H9 (cell line): ENCODE data around the gene SNX22. TPM values are rescaled to one million over a fixed set of nuclear protein-coding genes. Genes with fewer than 3 reads are reported as not detected.
"Not testable (repeated sequence)": the region's sequence is repeated elsewhere in the genome, so short reads cannot be mapped to it uniquely, and the experiment has no call there.

Source experiments
- DNase-seq: peaks from one replicate; pipeline ENCODE4 v3.0.0-alpha.2; 2017
- H2AFZ ChIP-seq: one replicate; pipeline ENCODE4 v1.6.1; 2013; ENCODE audit warnings: mild to moderate bottlenecking, low read length, control low read depth, moderate library complexity
- H2AK5ac ChIP-seq: 2 replicates; pipeline ENCODE4 v1.6.1; 2013; ENCODE audit warnings: low read length, control low read depth, mixed read lengths; ENCODE audit not compliant: insufficient read length
- H2BK120ac ChIP-seq: one replicate; pipeline ENCODE4 v1.6.1; 2013; ENCODE audit warnings: low read depth, mild to moderate bottlenecking, low read length, control low read depth, inconsistent platforms; ENCODE audit not compliant: poor library complexity, severe bottlenecking
- H2BK12ac ChIP-seq: 2 replicates; pipeline ENCODE4 v1.6.1; 2013; ENCODE audit warnings: low read length, control low read depth, mixed read lengths, low read depth; ENCODE audit not compliant: insufficient read length
- H2BK15ac ChIP-seq: 2 replicates; pipeline ENCODE4 v1.6.1; 2013; ENCODE audit warnings: low read depth, low read length, control low read depth
- H2BK20ac ChIP-seq: one replicate; pipeline ENCODE4 v1.6.1; 2013; ENCODE audit warnings: low read depth, mild to moderate bottlenecking, low read length, control low read depth, inconsistent platforms; ENCODE audit not compliant: poor library complexity, severe bottlenecking
- H2BK5ac ChIP-seq: 2 replicates; pipeline ENCODE4 v1.6.1; 2013; ENCODE audit warnings: low read length, control low read depth, mixed read lengths; ENCODE audit not compliant: insufficient read length
- H3K14ac ChIP-seq: 2 replicates; pipeline ENCODE4 v1.6.1; 2013; ENCODE audit warnings: low read length, control low read depth; ENCODE audit not compliant: insufficient read depth
- H3K18ac ChIP-seq: 2 replicates; pipeline ENCODE4 v1.6.1; 2013; ENCODE audit warnings: low read depth, mild to moderate bottlenecking, mixed read lengths, low read length, control low read depth; ENCODE audit not compliant: insufficient read length
- H3K23ac ChIP-seq: 2 replicates; pipeline ENCODE4 v1.6.1; 2013; ENCODE audit warnings: low read length, control low read depth, mixed read lengths, low read depth; ENCODE audit not compliant: insufficient read length
- H3K23me2 ChIP-seq: 2 replicates; pipeline ENCODE4 v1.6.1; 2013; ENCODE audit warnings: low read depth, mild to moderate bottlenecking, mixed read lengths, low read length, control low read depth; ENCODE audit not compliant: insufficient read length, poor library complexity, severe bottlenecking
- H3K27ac ChIP-seq: 2 replicates; pipeline ENCODE4 v1.5.1; 2013; ENCODE audit warnings: low read length, control low read depth, mixed read lengths, low read depth; ENCODE audit not compliant: insufficient read length
- H3K27me3 ChIP-seq: 2 replicates; pipeline ENCODE4 v1.6.1; 2013; ENCODE audit warnings: low read length, control low read depth, inconsistent platforms; ENCODE audit not compliant: insufficient read depth
- H3K4ac ChIP-seq: 2 replicates; pipeline ENCODE4 v1.6.1; 2013; ENCODE audit warnings: low read depth, mild to moderate bottlenecking, control low read depth, inconsistent platforms, low read length, moderate library complexity
- H3K4me1 ChIP-seq: 2 replicates; pipeline ENCODE4 v1.6.1; 2013; ENCODE audit warnings: low read length, control low read depth, inconsistent platforms; ENCODE audit not compliant: insufficient read depth
- H3K4me2 ChIP-seq: 2 replicates; pipeline ENCODE4 v1.6.1; 2013; ENCODE audit warnings: low read length, control low read depth, mixed read lengths; ENCODE audit not compliant: insufficient read length, insufficient read depth
- H3K56ac ChIP-seq: 2 replicates; pipeline ENCODE4 v1.6.1; 2013; ENCODE audit warnings: low read depth, mild to moderate bottlenecking, mixed read lengths, low read length, control low read depth; ENCODE audit not compliant: insufficient read length
- H3K79me1 ChIP-seq: 2 replicates; pipeline ENCODE4 v1.6.1; 2013; ENCODE audit warnings: low read depth, mild to moderate bottlenecking, moderate library complexity, low read length, control low read depth, inconsistent platforms; ENCODE audit not compliant: insufficient read depth, poor library complexity, severe bottlenecking
- H3K79me2 ChIP-seq: 2 replicates; pipeline ENCODE4 v1.6.1; 2013; ENCODE audit warnings: low read length, control low read depth, inconsistent platforms; ENCODE audit not compliant: insufficient read depth
- H3K9ac ChIP-seq: 2 replicates; pipeline ENCODE4 v1.6.1; 2013; ENCODE audit warnings: low read length, control low read depth, mixed read lengths; ENCODE audit not compliant: insufficient read length; ENCODE audit errors: extremely low read depth
- H3K9me3 ChIP-seq: one replicate; pipeline ENCODE4 v1.6.1; 2013; ENCODE audit warnings: low read depth, low read length, inconsistent platforms; ENCODE audit not compliant: control insufficient read depth
- H3T11ph ChIP-seq: one replicate; pipeline ENCODE4 v1.6.1; 2013; ENCODE audit warnings: mild to moderate bottlenecking, low read length, control low read depth, inconsistent platforms
- H4K20me1 ChIP-seq: one replicate; pipeline ENCODE4 v1.6.1; 2013; ENCODE audit not compliant: control insufficient read depth, insufficient read length, insufficient read depth
- H4K5ac ChIP-seq: 2 replicates; pipeline ENCODE4 v1.6.1; 2013; ENCODE audit warnings: low read depth, mild to moderate bottlenecking, mixed read lengths, low read length, control low read depth; ENCODE audit not compliant: insufficient read length
- H4K8ac ChIP-seq: replicated peaks from 2 replicates; pipeline ENCODE4 v1.6.1; 2013; ENCODE audit warnings: low read length, control low read depth, mixed read lengths, low read depth; ENCODE audit not compliant: insufficient read length
- H4K91ac ChIP-seq: 2 replicates; pipeline ENCODE4 v1.6.1; 2013; ENCODE audit warnings: low read depth, mild to moderate bottlenecking, moderate library complexity, mixed read lengths, low read length, control low read depth; ENCODE audit not compliant: insufficient read length
- H3K27ac Mint-ChIP-seq, 3 experiments: 2 replicates in 2 of 3; 3 replicates in 1 of 3; pipeline ENCODE4 v1.8.0; 2020 to 2021; ENCODE audit warnings: mixed read lengths in 3 of 3, mild to moderate bottlenecking in 1 of 3, moderate library complexity in 1 of 3
- H3K27me3 Mint-ChIP-seq: 2 replicates; pipeline ENCODE4 v1.8.0; 2021; ENCODE audit warnings: low read depth, mild to moderate bottlenecking, moderate library complexity, mixed read lengths
- H3K36me3 Mint-ChIP-seq, 3 experiments: 2 replicates in 2 of 3; 3 replicates in 1 of 3; pipeline ENCODE4 v1.8.0; 2020 to 2021; ENCODE audit warnings: low read depth in 3 of 3, mixed read lengths in 3 of 3; ENCODE audit not compliant: insufficient read depth in 1 of 3
- H3K4me1 Mint-ChIP-seq, 2 experiments: 2 replicates each; pipeline ENCODE4 v1.8.0; 2020; ENCODE audit warnings: mixed read lengths in 2 of 2
- H3K4me3 Mint-ChIP-seq, 2 experiments: 2 replicates in 1 of 2; 3 replicates in 1 of 2; pipeline ENCODE4 v1.8.0; 2020 to 2021; ENCODE audit warnings: mild to moderate bottlenecking in 2 of 2, mixed read lengths in 2 of 2, moderate library complexity in 1 of 2
- H3K9me3 Mint-ChIP-seq, 2 experiments: 2 replicates in 1 of 2; 3 replicates in 1 of 2; pipeline ENCODE4 v1.8.0; 2020; ENCODE audit warnings: mild to moderate bottlenecking in 2 of 2, mixed read lengths in 2 of 2, moderate library complexity in 1 of 2
- CTCF ChIP-seq: fragments of 200-600 bp; sonication (generic); conservative IDR thresholded peaks from 3 replicates; pipeline ENCODE4 v1.8.0; 2021; ENCODE audit warnings: antibody characterized with exemption, mild to moderate bottlenecking
- WGBS: extraction: QIAGEN DNeasy Blood & Tissue Kit; methylation state at CpG from one replicate; pipeline ENCODE4 v1.1.7; 2013; ENCODE audit warnings: missing lambda C conversion rate, low lambda C conversion rate, mixed read lengths; ENCODE audit not compliant: insufficient read length; ENCODE audit errors: extremely low coverage; 5-methylcytosine and 5-hydroxymethylcytosine counted together
- total RNA-seq: library from RNA; stranded (reverse); gene quantifications from 2 replicates; pipeline ENCODE4 v1.2.1, GENCODE V29; 2021

Gene SNX22
- total RNA-seq, 1 experiment from 2014 or later = 4.8 TPM

GRCh38 chr15:64117759-64118487 is 33.6 kb upstream of the SNX22 start:
- Histone ChIP-seq H3K4ac (no peak overlapping the region), H4K91ac (no peak overlapping the region), H3K56ac (no peak overlapping the region), H2AFZ (no peak overlapping the region), H3K9ac (no peak overlapping the region), H4K8ac (no peak overlapping the region), H3K14ac (no peak overlapping the region), H3K27ac (no peak overlapping the region), H2BK5ac (no peak overlapping the region), H3K9me3 (no peaks in the 10 kb centered on the region), H4K5ac (no peak overlapping the region), H3K23ac (no peak overlapping the region), H2BK15ac (no peak overlapping the region), H3K4me1 (no peaks in the 10 kb centered on the region), H2BK12ac (no peak overlapping the region), H3K4me2 (no peak overlapping the region), H3K79me1 (no peaks in the 10 kb centered on the region), H4K20me1 (no peaks in the 10 kb centered on the region), H3K23me2 (no peaks in the 10 kb centered on the region), H2BK20ac (no peak overlapping the region), H3K79me2 (no peaks in the 10 kb centered on the region), H2BK120ac (no peak overlapping the region), H3T11ph (no peak overlapping the region), H2AK5ac (no peak overlapping the region), H3K27me3 (no peaks in the 10 kb centered on the region), H3K18ac (no peak overlapping the region)
- H3K27ac Mint-ChIP-seq = no peak overlapping the region
- H3K4me3 Mint-ChIP-seq = no peak overlapping the region
- no peak for DNase-seq
- TF ChIP-seq CTCF = no peak
- no peaks in the 10 kb centered on the region for H3K27me3 Mint-ChIP-seq
- no CpG with 5 or more reads among the region's 5 CpGs for WGBS
- H3K9me3 Mint-ChIP-seq = no peaks in the 10 kb centered on the region
- H3K36me3 Mint-ChIP-seq = peaks cover 6 to 47% (median 21%) of the 10 kb centered on the region in 3 experiments; a peak in 5 of 7 replicates
- no peaks in the 10 kb centered on the region for H3K4me1 Mint-ChIP-seq

- not testable (repeated sequence) for H2BK5ac ChIP-seq, H4K8ac ChIP-seq, H3K4me1 Mint-ChIP-seq, DNase-seq, H2AK5ac ChIP-seq, H3K4me2 ChIP-seq, H3T11ph ChIP-seq, H3K56ac ChIP-seq, H3K23ac ChIP-seq, H2AFZ ChIP-seq, H3K27me3 ChIP-seq, H3K4ac ChIP-seq, H3K27me3 Mint-ChIP-seq, H3K79me1 ChIP-seq, H2BK120ac ChIP-seq, H3K79me2 ChIP-seq, H4K20me1 ChIP-seq, H2BK15ac ChIP-seq, H3K18ac ChIP-seq, H3K4me1 ChIP-seq, H3K27ac ChIP-seq, H3K14ac ChIP-seq, H2BK12ac ChIP-seq, H4K91ac ChIP-seq, H4K5ac ChIP-seq, H3K9ac ChIP-seq, H3K27ac Mint-ChIP-seq, H3K23me2 ChIP-seq, H2BK20ac ChIP-seq, H3K9me3 Mint-ChIP-seq, H3K4me3 Mint-ChIP-seq, H3K9me3 ChIP-seq
- no CpG with 5 or more reads among the region's 2 CpGs for WGBS
- H3K36me3 Mint-ChIP-seq = peaks cover 1 to 44% (median 17%) of the 10 kb centered on the region in 3 experiments; a peak in 4 of 7 replicates
Measured at GRCh38 chr15:64120322-64120721, 31.2 kb upstream of the SNX22 start.
